ENCODE data around the gene S1PR2. TPM values are rescaled to one million over a fixed set of nuclear protein-coding genes. Genes with fewer than 3 reads are reported as not detected.

The S1PR2 gene
- total and polyA plus RNA-seq, 2 donors (not counting 3 experiments of a cell fraction or from before 2014, with no cell fraction given): 0.70 to 1.0 TPM

DNA sequence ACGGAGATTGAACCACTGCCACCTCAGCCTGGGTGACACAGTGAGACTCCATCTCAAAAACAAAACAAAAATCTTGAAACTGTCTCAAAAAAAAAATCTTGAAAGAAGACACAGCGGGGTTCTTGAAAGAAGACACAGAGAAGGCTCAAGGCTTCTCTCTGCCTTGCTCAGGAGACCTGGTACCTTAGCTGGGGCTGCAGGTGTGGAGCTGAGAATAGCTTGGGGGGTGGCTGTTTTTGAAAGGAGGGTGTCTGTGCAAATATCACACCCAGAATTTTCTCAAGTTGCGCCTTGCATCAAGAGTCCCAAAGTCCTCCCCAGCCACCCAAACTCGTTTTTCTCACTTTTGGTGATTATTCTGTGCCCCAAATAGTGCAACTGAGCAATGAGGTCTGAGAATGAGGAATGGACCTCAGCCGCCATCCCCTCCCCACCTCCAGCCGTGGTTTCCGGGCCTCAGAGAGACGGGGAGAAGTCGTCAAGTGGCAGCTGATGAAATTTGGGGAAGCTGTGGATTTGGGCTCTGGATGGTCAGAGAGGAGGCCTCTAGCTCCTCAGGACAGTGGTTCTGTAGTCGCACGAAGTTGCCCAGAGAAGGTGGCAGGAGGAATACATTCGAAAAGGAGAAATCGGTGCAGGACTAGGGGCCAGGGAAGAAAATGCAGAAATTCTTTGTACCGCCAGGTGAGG lies 8.8 kb downstream of the S1PR2 start:
- TF ChIP-seq, protein P1, sequence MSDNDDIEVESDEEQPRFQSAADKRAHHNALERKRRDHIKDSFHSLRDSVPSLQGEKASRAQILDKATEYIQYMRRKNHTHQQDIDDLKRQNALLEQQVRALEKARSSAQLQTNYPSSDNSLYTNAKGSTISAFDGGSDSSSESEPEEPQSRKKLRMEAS (IDR thresholded peaks at IDR 0.05; ENCODE audit: insufficient read depth, insufficient read length): no peak
- no peak for TF ChIP-seq FOS (IDR thresholded peaks at IDR 0.05; ENCODE audit: borderline replicate concordance, insufficient read depth, low read length)
- no peak for TF ChIP-seq GATA2 (IDR thresholded peaks at IDR 0.05; ENCODE audit: insufficient read depth, insufficient read length, low read depth, low read length)
- TF ChIP-seq POLR2A (IDR thresholded peaks at IDR 0.05; ENCODE audit: low read depth, low read length): no peak
- TF ChIP-seq, protein P2, sequence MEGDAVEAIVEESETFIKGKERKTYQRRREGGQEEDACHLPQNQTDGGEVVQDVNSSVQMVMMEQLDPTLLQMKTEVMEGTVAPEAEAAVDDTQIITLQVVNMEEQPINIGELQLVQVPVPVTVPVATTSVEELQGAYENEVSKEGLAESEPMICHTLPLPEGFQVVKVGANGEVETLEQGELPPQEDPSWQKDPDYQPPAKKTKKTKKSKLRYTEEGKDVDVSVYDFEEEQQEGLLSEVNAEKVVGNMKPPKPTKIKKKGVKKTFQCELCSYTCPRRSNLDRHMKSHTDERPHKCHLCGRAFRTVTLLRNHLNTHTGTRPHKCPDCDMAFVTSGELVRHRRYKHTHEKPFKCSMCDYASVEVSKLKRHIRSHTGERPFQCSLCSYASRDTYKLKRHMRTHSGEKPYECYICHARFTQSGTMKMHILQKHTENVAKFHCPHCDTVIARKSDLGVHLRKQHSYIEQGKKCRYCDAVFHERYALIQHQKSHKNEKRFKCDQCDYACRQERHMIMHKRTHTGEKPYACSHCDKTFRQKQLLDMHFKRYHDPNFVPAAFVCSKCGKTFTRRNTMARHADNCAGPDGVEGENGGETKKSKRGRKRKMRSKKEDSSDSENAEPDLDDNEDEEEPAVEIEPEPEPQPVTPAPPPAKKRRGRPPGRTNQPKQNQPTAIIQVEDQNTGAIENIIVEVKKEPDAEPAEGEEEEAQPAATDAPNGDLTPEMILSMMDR (IDR thresholded peaks at IDR 0.05; ENCODE audit: extremely low read depth in 1 of 2, insufficient read depth in 1 of 2, low read depth in 1 of 2, low read length in 2 of 2): no peak
- no peak for TF ChIP-seq EZH2 (IDR thresholded peaks at IDR 0.05; ENCODE audit: borderline replicate concordance, low read depth, low read length, severe bottlenecking)
- no peak for TF ChIP-seq MYC (IDR thresholded peaks at IDR 0.05; ENCODE audit: low read depth, low read length)
- TF ChIP-seq POLR2AphosphoS5 (IDR thresholded peaks at IDR 0.05; ENCODE audit: insufficient read depth, low read depth, low read length): no peak
- no peaks in the 10 kb centered on the region for H3K9me1 ChIP-seq (replicated peaks; ENCODE audit: control insufficient read depth, extremely low read depth, insufficient read depth, low read length)
- DNase-seq (ENCODE audit: low read depth, low spot score) (no peak), FAIRE-seq (no peak)
- H3K9ac ChIP-seq (replicated peaks; ENCODE audit: extremely low read depth, insufficient read depth, low read length): no peak overlapping the region
- CTCF ChIA-PET: interaction anchor here (0.5 kb wide), 1 partner anchor 8 kb away, joined by 3 read pairs; no protein-coding TSS in a partner anchor
- H3K79me2 ChIP-seq (ENCODE audit: control insufficient read depth, insufficient read depth, low read length): no peaks in the 10 kb centered on the region
- no peak overlapping the region for H3K4me3 ChIP-seq (replicated peaks in 1 of 3; ENCODE audit: insufficient read depth in 1 of 3, low read depth in 1 of 3, low read length in 3 of 3)
- no peaks in the 10 kb centered on the region for H3K4me1 ChIP-seq (ENCODE audit: control insufficient read depth, extremely low read depth, insufficient read depth, low read length)
- H3K27me3 ChIP-seq (ENCODE audit: control insufficient read depth in 2 of 2, insufficient read depth in 2 of 2, low read length in 2 of 2): no peaks in the 10 kb centered on the region
- H3K27ac ChIP-seq (ENCODE audit: insufficient read depth, low read depth, low read length): no peak overlapping the region
- BruUV-seq (replicated peaks): no TSS peak
- no peaks in the 10 kb centered on the region for H3K36me3 ChIP-seq (ENCODE audit: control insufficient read depth in 2 of 2, extremely low read depth in 1 of 2, insufficient read depth in 2 of 2, low read length in 2 of 2)
- POLR2A ChIA-PET: no interaction called here
- no peak overlapping the region for H3K4me2 ChIP-seq (ENCODE audit: insufficient read depth, low read length)
- H4K20me1 ChIP-seq (replicated peaks; ENCODE audit: control insufficient read depth, extremely low read depth, insufficient read depth, low read length): no peaks in the 10 kb centered on the region
- no peak overlapping the region for H2AFZ ChIP-seq (ENCODE audit: low read depth, low read length)
- intact Hi-C loops (cut with micrococcal nuclease) (no loop called here), dilution Hi-C loops (cut with MboI; ENCODE audit: extremely low pct_ligation_motif_present, low sequenced_read_pairs) (no loop called here)
- H3K9me3 ChIP-seq (replicated peaks; ENCODE audit: control insufficient read depth, insufficient read depth, low read length): no peaks in the 10 kb centered on the region
